Coronary artery (tissue), 2 donors: ENCODE results near the gene SLC25A21.

Experiments used
- DNase-seq: peaks from one replicate; pipeline ENCODE4 v3.0.0-alpha.2; 2017; ENCODE audit warnings: low spot score
- H3K27ac ChIP-seq, 2 donors: fragments of 200-600 bp; sonication (generic); one replicate each; pipeline ENCODE4 v1.5.1; 2016 to 2019
- H3K4me3 ChIP-seq: fragments of 200-600 bp; sonication (generic); 2 replicates; pipeline ENCODE4 v1.5.1; 2016; ENCODE audit warnings: mild to moderate bottlenecking, moderate library complexity
- TF ChIP-seq, protein P1 (sequence below): fragments of 200-600 bp; sonication (generic); IDR thresholded peaks from one replicate; pipeline ENCODE4 v1.5.1; 2019; ENCODE audit warnings: antibody characterized with exemption

The SLC25A21 gene

DNA sequence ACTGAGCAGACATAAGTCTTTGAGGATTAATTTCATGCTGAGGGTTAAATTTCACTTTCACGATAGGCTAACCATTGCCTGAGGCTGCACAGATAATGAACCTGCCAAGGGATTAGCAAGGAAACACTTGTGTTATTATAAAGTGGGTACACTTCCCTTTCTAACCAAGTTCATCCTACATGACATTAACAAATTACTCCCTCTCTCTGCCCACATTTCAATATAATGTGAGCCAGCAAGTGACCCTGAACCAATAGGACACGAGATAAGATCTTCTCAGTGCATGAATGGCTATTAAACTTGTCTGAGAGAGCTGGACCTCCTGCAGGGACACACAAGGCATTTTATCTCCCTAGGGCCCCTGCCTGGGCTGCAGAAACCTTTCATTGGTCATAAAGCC, 337.3 kb downstream of the SLC25A21 start:
- Histone ChIP-seq H3K27ac (no peak overlapping the region), H3K4me3 (no peak overlapping the region)
- TF ChIP-seq, protein P1, sequence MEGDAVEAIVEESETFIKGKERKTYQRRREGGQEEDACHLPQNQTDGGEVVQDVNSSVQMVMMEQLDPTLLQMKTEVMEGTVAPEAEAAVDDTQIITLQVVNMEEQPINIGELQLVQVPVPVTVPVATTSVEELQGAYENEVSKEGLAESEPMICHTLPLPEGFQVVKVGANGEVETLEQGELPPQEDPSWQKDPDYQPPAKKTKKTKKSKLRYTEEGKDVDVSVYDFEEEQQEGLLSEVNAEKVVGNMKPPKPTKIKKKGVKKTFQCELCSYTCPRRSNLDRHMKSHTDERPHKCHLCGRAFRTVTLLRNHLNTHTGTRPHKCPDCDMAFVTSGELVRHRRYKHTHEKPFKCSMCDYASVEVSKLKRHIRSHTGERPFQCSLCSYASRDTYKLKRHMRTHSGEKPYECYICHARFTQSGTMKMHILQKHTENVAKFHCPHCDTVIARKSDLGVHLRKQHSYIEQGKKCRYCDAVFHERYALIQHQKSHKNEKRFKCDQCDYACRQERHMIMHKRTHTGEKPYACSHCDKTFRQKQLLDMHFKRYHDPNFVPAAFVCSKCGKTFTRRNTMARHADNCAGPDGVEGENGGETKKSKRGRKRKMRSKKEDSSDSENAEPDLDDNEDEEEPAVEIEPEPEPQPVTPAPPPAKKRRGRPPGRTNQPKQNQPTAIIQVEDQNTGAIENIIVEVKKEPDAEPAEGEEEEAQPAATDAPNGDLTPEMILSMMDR: no peak
- DNase-seq: no peak

GRCh38 chr14:36834293-36834692, 338.1 kb downstream of the SLC25A21 start:
- TF ChIP-seq, protein P1: no peak
- no peak overlapping the region for H3K4me3 ChIP-seq

GRCh38 chr14:36829547-36829946, 342.9 kb downstream of the SLC25A21 start:
- no peak overlapping the region for H3K27ac ChIP-seq
- DNase-seq: no peak
- TF ChIP-seq, protein P1: no peak

More at GRCh38 chr14:36834293-36834692, 338.1 kb downstream of the SLC25A21 start:
- H3K27ac ChIP-seq: no peak overlapping the region
- no peak for DNase-seq

DNA sequence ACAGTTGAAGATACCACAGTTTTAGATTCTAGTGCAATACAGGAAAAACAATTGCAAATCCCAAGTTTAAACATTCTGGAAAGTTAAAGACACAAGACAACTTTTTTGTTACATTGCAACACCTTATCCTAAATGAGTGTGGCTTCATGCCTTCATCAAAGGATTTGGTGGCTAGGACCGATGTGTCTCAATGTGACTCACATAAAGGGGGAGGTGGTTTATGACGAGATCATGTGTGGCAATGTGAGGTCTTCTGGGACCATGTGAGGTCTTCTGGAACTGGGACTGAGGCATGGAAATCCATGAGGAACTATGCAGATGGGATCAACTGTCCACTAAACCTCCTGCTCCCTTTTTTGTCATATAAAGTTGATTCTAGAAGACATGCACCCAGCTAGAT, 344.5 kb downstream of the SLC25A21 start:
- no peak overlapping the region for H3K27ac ChIP-seq
- no peak for DNase-seq
- no peak overlapping the region for H3K4me3 ChIP-seq
- TF ChIP-seq, protein P1: no peak

More at GRCh38 chr14:36829547-36829946, 342.9 kb downstream of the SLC25A21 start:
- H3K4me3 ChIP-seq: no peak overlapping the region

DNA sequence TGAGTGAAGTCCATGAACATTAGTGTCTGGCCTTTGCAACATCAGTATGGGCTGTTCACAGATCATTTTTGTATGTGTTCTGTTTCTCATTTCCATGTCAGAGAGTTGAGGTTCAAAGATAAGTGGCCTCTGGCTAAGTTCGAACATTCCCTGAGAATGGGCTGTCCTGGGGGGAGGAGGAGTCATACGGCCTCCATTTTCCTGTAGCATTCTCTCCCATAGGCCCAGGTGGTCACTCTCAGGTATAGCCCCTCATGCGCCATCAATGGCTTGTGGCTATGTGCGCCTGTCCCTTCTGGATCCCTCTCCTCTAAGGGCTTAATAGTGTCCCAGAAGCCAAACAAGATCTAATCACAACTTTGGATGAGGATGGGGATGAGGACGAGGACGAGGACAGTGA, 345.8 kb downstream of the SLC25A21 start:
- no peak for DNase-seq
- TF ChIP-seq, protein P1: no peak
- no peak overlapping the region for H3K27ac ChIP-seq

DNA sequence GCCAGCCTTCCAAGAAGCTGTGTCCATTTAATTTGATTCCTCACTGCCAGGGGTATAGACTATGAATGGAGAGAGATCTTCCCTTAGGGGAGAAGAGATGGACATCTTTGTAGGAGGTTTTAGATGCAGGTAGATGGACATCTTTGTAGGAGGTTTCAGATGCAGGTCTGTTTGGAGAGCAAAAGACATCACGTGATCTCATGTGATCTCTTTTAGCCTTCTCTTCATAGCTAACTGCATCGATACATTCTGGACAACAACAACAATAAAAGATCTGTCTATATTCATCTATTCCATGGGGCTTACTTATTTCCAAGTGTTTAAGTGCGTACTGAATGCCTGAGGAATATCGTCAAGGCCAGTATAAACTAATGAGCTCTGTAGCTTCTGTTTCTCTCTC, 347.6 kb downstream of the SLC25A21 start:
- TF ChIP-seq, protein P1: no peak
- DNase-seq: no peak
- Histone ChIP-seq H3K4me3 (no peak overlapping the region), H3K27ac (no peak overlapping the region)

More for the DNA sequence above, 345.8 kb downstream of the SLC25A21 start:
- no peak overlapping the region for H3K4me3 ChIP-seq

DNA sequence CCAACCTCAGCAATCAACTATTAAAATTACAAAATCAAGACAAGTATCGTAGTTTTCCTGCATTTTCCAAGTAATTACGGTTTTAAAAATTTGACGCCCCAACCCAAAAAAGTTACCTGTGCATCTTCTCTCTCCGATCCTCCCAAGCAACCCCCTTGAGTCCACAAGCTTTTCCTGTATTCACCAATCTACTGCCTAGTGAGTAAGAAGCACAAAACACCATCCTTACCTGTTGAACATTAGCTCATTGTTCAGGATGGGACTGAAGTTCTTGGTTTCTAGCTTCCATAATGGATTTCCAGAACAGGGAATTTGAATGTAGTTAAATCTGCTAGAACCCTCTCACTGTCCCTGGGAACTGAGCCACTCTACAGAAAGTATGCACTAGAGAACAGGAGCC, 348.8 kb downstream of the SLC25A21 start:
- TF ChIP-seq, protein P1: no peak
- DNase-seq: no peak
- no peak overlapping the region for H3K27ac ChIP-seq
- H3K4me3 ChIP-seq: no peak overlapping the region
